Gastrocnemius medialis (tissue), 4 donors: ENCODE data around the gene SF1. TPM values are rescaled to one million over a fixed set of nuclear protein-coding genes. Genes with fewer than 3 reads are reported as not detected.

Experiments
- ATAC-seq, 2 donors: fragments of 150-250 bp; one replicate each; pipeline ENCODE4 v1.9.1; 2016
- DNase-seq, 2 donors: peaks; one replicate each; pipeline ENCODE4 v3.0.0-alpha.2; 2019
- H3K27ac ChIP-seq, 4 donors: fragments of 200-600 bp; sonication (generic); 1 replicate in 1 of 4; 2 replicates in 3 of 4; pipeline ENCODE4 v1.5.1; 2016 to 2018; ENCODE audit warnings: mild to moderate bottlenecking in 2 of 4, moderate library complexity in 1 of 4
- H3K27me3 ChIP-seq, 3 donors: fragments of 200-600 bp; sonication (generic) in 2 of 3; 1 replicate in 1 of 3; 2 replicates in 2 of 3; pipeline versions ENCODE4 v1.5.1 to v1.6.0; 2016 to 2019; ENCODE audit warnings: mild to moderate bottlenecking in 1 of 3, moderate library complexity in 1 of 3
- H3K36me3 ChIP-seq, 2 donors: fragments of 200-600 bp; sonication (generic) in 1 of 2; one replicate each; pipeline ENCODE4 v1.5.1; 2017 to 2018
- H3K4me1 ChIP-seq, 2 donors: fragments of 200-600 bp; sonication (generic) in 1 of 2; one replicate each; pipeline ENCODE4 v1.5.1; 2016 to 2017; ENCODE audit warnings: mild to moderate bottlenecking in 2 of 2
- H3K4me3 ChIP-seq, 4 donors: fragments of 200-600 bp; sonication (generic) in 3 of 4; 1 replicate in 1 of 4; 2 replicates in 3 of 4; pipeline ENCODE4 v1.5.1; 2016 to 2019; ENCODE audit warnings: mild to moderate bottlenecking in 2 of 4
- H3K9me3 ChIP-seq, 3 donors: fragments of 200-600 bp; sonication (generic) in 2 of 3; 1 replicate in 1 of 3; 2 replicates in 2 of 3; pipeline ENCODE4 v1.5.1; 2016 to 2019
- CTCF ChIP-seq, 5 experiments: fragments of 450-650 bp in 3 of 5; fragments of 200-600 bp in 2 of 5; sonication (generic) in 2 of 5; IDR thresholded peaks in 4 of 5; conservative IDR thresholded peaks in 1 of 5; 1 replicate in 4 of 5; 2 replicates in 1 of 5; pipeline ENCODE4 v1.5.1; 2016 to 2019; ENCODE audit warnings: antibody characterized with exemption in 5 of 5, mild to moderate bottlenecking in 3 of 5, moderate library complexity in 3 of 5
- POLR2A ChIP-seq, 2 donors: fragments of 450-650 bp; IDR thresholded peaks; one replicate each; pipeline ENCODE4 v1.6.1; 2017; ENCODE audit warnings: antibody characterized with exemption in 2 of 2, mild to moderate bottlenecking in 2 of 2, moderate library complexity in 2 of 2
- in situ Hi-C, 4 donors: fragments of 200-750 bp; cut with MboI; loops; one replicate each; pipeline versions ENCODE4 v1.15.0 to v1.8.0; 2017; ENCODE audit warnings: low sequenced_read_pairs in 4 of 4
- intact Hi-C: fragments of 100-400 bp; cut with DNase I; formaldehyde crosslinking; loops from one replicate; pipeline ENCODE4 v1.15.1; 2023; ENCODE audit warnings: low total_unique reads
- total RNA-seq, 4 donors: library from RNA; depleted of rRNA; stranded (reverse); fragments of >200 nt; gene quantifications; one replicate each; pipeline versions ENCODE4 v1.1.0 to v1.2.3, GENCODE V29; 2016

The SF1 gene
- total RNA-seq, 4 donors from 2014 or later = 171 to 249 (median 193) TPM

DNA sequence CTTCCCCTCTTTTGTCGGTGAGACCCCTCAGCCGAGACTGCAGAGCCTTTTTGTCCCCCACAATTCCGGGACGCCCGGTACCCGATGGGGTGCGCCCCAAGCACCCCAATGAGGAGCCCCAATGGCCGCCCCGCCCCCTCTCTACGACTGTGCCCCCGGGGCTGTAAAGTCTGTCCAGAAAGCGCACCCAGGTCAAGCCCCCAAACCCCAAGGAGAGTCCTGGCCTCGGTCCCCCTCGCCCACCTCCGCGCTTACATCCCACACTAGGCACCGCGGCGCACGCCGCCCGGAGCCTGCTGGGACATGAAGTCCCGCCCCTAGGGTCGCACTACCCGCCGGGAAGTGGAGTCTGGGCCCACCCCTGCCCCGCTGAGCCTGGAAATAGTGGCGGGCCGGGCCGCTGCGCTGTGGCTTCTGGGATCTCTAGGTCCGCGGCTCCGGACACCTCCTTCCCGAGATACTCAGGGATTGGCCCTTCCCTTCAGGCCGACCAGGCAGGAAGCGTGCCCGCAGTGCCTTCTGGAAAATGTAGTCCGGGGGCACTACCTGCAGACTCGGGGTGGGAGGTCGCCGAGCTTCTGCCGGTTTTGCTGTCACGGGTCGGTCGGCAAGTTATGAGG, 32.0 kb upstream of the SF1 start, which contains the start of gene MEN1:
MEN1 (minus strand) TSS at position 281 of the 620 bp plus-strand sequence. CDS start 442 bp downstream, outside the sequence.
- Histone ChIP-seq H3K36me3 (peaks cover 0 to 21% of the 10 kb centered on the region in 2 donors), H3K27ac (peak within 1 kb of the TSS; percentile 80 to 85 (median 82)), H3K9me3 (no peaks in the 10 kb centered on the region), H3K4me1 (peaks cover 8 to 12% of the 10 kb centered on the region in 2 donors), H3K27me3 (no peaks in the 10 kb centered on the region), H3K4me3 (peak within 1 kb of the TSS; percentile 78 to 91 (median 84))
- intact Hi-C loops = no loop called here
- ATAC-seq (peak; percentile 97), DNase-seq (peak; percentile 95 to 96)
- in situ Hi-C loops = no loop called here
- TF ChIP-seq POLR2A (IDR thresholded peaks at IDR 0.05) (peak; percentile 72 to 79), CTCF (IDR thresholded peaks at IDR 0.05 in 4 of 5, conservative IDR thresholded peaks at IDR 0.05 in 1 of 5) (no peak)

- Histone ChIP-seq H3K4me1 (peaks cover 8 to 12% of the 10 kb centered on the region in 2 donors), H3K36me3 (peaks cover 0 to 26% of the 10 kb centered on the region in 2 donors), H3K9me3 (no peaks in the 10 kb centered on the region), H3K27me3 (no peaks in the 10 kb centered on the region), H3K27ac (peak overlapping the region; percentile 80 to 85 (median 82)), H3K4me3 (peak overlapping the region; percentile 78 to 91 (median 84))
- TF ChIP-seq CTCF (IDR thresholded peaks at IDR 0.05 in 4 of 5, conservative IDR thresholded peaks at IDR 0.05 in 1 of 5) (no peak), POLR2A (IDR thresholded peaks at IDR 0.05) (no peak)
- intact Hi-C loops (no loop called here), in situ Hi-C loops (no loop called here)
- ATAC-seq (peak in 1 of 2 donors; percentile 18), DNase-seq (no peak)
Observed at GRCh38 chr11:64809781-64810241, 31.5 kb upstream of the SF1 start.

DNA sequence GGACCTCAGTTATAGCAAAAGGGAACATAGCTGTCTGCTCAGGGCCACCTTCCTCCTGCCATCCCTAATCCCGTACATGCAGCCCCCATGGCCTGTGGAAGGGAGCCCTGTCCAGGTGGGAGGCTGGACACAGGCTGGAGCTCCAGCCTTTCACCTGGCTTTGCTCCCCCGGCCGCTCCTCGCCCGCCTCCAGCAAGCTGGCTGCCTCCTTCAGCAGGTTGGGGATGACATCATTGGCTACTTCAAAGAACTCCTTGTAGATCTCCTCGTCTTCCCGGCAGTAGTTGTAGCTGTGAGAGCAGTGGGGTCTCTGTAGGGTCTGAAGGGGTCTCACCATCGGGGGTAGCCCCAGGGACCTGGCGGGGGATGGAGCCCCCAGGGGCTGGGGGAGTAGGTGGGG, 27.1 kb upstream of the SF1 start:
- ATAC-seq = no peak
- intact Hi-C loops (no loop called here), in situ Hi-C loops (no loop called here)
- H3K4me1 ChIP-seq = peaks cover 23 to 24% of the 10 kb centered on the region in 2 donors
- no peak overlapping the region for H3K4me3 ChIP-seq
- DNase-seq = no peak
- TF ChIP-seq CTCF (IDR thresholded peaks at IDR 0.05 in 4 of 5, conservative IDR thresholded peaks at IDR 0.05 in 1 of 5) = no peak
- H3K36me3 ChIP-seq = peaks cover 0 to 28% of the 10 kb centered on the region in 2 donors
- no peaks in the 10 kb centered on the region for H3K9me3 ChIP-seq
- no peak overlapping the region for H3K27ac ChIP-seq
- H3K27me3 ChIP-seq = no peaks in the 10 kb centered on the region

DNA sequence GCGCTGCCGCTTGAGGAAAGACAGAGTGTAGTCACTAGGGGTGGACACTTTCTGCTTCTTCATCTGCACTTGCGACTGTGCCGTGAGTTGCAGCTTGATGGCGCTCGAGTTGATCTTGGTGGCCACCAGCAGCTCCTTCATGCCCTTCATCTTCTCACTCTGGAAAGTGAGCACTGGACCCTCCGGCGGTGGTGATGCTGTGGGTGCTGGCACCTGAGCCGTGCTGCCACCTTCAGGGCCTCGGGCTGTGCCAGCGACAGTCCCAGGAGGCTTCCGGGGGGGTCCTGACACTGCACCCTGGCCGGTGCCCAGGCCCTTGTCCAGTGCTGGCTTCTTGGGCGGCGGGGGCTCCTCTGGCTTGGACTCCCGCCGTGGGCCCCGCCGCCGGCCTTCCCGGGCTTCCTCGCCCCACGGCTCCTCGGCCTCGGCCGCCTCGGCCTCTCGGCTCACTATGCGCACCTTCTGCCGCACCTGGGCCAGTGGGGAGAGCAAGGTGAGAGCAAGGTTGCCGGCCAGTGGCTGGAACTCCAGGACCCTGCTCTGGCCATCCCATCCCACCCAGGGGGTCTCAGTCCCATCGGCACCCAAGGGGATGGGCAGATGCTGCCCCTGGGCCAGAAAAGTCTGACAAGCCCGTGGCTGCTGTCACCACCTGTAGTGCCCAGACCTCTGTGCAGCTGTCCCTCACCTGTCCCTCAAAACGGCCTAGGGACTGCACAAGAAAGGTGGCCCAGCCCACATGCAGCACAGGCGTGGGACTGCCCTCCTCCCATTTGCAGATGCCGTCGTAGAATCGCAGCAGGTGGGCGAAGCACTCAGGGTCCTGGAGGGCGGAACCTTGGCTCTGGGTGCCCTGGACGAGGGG, 26.2 kb upstream of the SF1 start:
- H3K27ac ChIP-seq = peak overlapping the region; percentile 85 to 91 (median 89)
- intact Hi-C loops = no loop called here
- no peak overlapping the region for H3K4me3 ChIP-seq
- no peaks in the 10 kb centered on the region for H3K9me3 ChIP-seq
- no peak for DNase-seq
- peaks cover 0 to 28% of the 10 kb centered on the region in 2 donors for H3K36me3 ChIP-seq
- H3K4me1 ChIP-seq = peaks cover 20 to 21% of the 10 kb centered on the region in 2 donors
- in situ Hi-C loops = no loop called here
- no peaks in the 10 kb centered on the region for H3K27me3 ChIP-seq
- TF ChIP-seq CTCF (IDR thresholded peaks at IDR 0.05 in 4 of 5, conservative IDR thresholded peaks at IDR 0.05 in 1 of 5) (no peak), POLR2A (IDR thresholded peaks at IDR 0.05) (no peak)
- ATAC-seq = no peak
